VCaP (cell line): Measurements from ENCODE around the gene PIP4K2A.

Experiments
- H3K27ac ChIP-seq: fragments of 450-650 bp; 2 replicates; pipeline ENCODE4 v1.5.1; 2017
- TF ChIP-seq, protein P1 (sequence below): fragments of 450-650 bp; conservative IDR thresholded peaks from 2 replicates; pipeline ENCODE4 v1.5.1; 2017; ENCODE audit warnings: mild to moderate bottlenecking, moderate library complexity

Gene PIP4K2A

GRCh38 chr10:22673091-22673392 lies 41.3 kb downstream of the PIP4K2A start:
- TF ChIP-seq, protein P1, sequence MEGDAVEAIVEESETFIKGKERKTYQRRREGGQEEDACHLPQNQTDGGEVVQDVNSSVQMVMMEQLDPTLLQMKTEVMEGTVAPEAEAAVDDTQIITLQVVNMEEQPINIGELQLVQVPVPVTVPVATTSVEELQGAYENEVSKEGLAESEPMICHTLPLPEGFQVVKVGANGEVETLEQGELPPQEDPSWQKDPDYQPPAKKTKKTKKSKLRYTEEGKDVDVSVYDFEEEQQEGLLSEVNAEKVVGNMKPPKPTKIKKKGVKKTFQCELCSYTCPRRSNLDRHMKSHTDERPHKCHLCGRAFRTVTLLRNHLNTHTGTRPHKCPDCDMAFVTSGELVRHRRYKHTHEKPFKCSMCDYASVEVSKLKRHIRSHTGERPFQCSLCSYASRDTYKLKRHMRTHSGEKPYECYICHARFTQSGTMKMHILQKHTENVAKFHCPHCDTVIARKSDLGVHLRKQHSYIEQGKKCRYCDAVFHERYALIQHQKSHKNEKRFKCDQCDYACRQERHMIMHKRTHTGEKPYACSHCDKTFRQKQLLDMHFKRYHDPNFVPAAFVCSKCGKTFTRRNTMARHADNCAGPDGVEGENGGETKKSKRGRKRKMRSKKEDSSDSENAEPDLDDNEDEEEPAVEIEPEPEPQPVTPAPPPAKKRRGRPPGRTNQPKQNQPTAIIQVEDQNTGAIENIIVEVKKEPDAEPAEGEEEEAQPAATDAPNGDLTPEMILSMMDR = no peak
- H3K27ac ChIP-seq = no peak overlapping the region

- TF ChIP-seq, protein P1 = no peak
- no peak overlapping the region for H3K27ac ChIP-seq
Observed at GRCh38 chr10:22672319-22673090, 41.9 kb downstream of the PIP4K2A start.

DNA sequence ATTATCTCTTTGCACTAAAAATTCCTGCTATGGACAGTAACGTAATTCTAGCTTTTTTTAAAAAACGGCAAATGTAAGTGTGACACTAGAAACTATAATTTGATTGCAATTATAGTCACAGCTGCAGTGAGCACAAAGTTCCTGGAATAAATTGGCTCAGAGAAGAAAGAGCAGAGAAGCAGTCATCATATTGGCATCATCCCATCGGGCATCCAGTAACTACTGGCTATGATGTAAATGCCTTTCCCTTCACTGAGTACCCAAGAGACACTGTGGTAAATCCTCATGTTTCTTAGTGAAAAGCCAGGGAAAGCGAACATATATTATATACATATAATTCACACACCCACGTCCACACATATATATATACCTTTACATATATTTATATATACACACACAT lies 43.6 kb downstream of the PIP4K2A start:
- TF ChIP-seq, protein P1 = no peak
- H3K27ac ChIP-seq = no peak overlapping the region

GRCh38 chr10:22669163-22669711 lies 45.1 kb downstream of the PIP4K2A start:
- TF ChIP-seq, protein P1 = no peak
- H3K27ac ChIP-seq = no peak overlapping the region

DNA sequence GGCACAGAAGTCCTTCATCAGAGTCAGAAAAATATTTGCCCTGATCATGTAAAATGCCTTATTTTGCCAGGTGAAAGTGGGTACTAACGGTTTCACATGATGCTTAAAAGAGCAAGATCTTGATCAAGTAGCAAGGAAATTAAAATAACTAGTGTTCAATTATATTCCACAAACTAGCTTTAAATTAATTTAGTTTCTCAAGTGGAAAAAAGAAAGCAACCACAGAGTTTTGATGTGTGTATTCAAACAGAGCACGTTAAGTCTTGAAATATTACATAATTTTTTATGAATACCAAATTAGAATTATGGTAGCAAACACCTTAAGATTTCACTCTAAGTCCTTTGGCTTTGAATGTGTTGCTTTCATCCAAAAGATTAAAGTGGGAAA lies 47.3 kb downstream of the PIP4K2A start:
- TF ChIP-seq, protein P1 = no peak
- H3K27ac ChIP-seq = no peak overlapping the region

- TF ChIP-seq, protein P1 = no peak
- no peak overlapping the region for H3K27ac ChIP-seq
Observed at GRCh38 chr10:22666287-22667092, 47.9 kb downstream of the PIP4K2A start.

- TF ChIP-seq, protein P1 = no peak
- no peak overlapping the region for H3K27ac ChIP-seq
Observed at GRCh38 chr10:22665329-22665728, 49.0 kb downstream of the PIP4K2A start.
